Brain microvascular endothelial cell (primary cell): ENCODE data around the gene COX6A1.

Experiments
- DNase-seq: peaks from one replicate; pipeline ENCODE4 v3.0.0-alpha.2; 2020
- H3K27ac ChIP-seq: fragments of 250-450 bp; sonication (Bioruptor Pico); 2 replicates; pipeline ENCODE4 v1.5.1; 2020; ENCODE audit warnings: mild to moderate bottlenecking, moderate library complexity
- H3K27me3 ChIP-seq: fragments of 250-450 bp; sonication (Bioruptor Pico); replicated peaks from 2 replicates; pipeline ENCODE4 v1.5.1; 2020; ENCODE audit warnings: mild to moderate bottlenecking
- H3K36me3 ChIP-seq: fragments of 250-450 bp; sonication (Bioruptor Pico); replicated peaks from 2 replicates; pipeline ENCODE4 v1.5.1; 2020; ENCODE audit warnings: mild to moderate bottlenecking
- H3K4me3 ChIP-seq: 2 replicates; pipeline ENCODE4 v1.5.1; 2011; ENCODE audit warnings: low read depth, mild to moderate bottlenecking, control low read depth, low read length, moderate library complexity
- in situ Hi-C: cut with HindIII; loops from 2 replicates; pipeline ENCODE4 v1.10.0; 2017; ENCODE audit warnings: low sequenced_read_pairs, low pct_ligation_motif_present
- TF ChIP-seq, protein P1 (sequence below): IDR thresholded peaks from 2 replicates; pipeline ENCODE4 v1.5.1; 2011; ENCODE audit warnings: low read depth, mild to moderate bottlenecking, moderate library complexity, low read length, control low read depth, inconsistent platforms; ENCODE audit errors: missing control alignments

Gene COX6A1

DNA sequence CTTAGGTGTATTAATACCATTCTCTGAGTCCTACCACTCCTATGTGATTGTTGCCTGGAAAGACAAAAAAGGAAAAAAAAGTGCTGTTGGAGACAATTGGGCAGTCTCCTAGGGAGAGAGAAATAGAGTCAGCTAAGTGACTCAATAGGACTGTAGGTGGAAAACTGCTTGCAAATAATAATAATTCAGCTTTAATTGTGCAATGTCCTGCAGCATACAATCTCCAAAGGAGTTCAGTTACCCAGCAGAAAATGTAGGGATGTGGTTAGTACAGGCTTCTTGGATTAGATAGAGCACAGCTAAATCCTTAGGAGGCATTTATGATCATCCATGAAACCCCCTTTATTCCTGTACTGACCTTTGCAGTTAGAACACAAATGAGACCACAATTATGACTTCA is 34.6 kb downstream of the COX6A1 start:
- in situ Hi-C loops: no loop called here
- no peak overlapping the region for H3K4me3 ChIP-seq
- no peak for DNase-seq
- H3K27ac ChIP-seq: no peak overlapping the region
- TF ChIP-seq, protein P1, sequence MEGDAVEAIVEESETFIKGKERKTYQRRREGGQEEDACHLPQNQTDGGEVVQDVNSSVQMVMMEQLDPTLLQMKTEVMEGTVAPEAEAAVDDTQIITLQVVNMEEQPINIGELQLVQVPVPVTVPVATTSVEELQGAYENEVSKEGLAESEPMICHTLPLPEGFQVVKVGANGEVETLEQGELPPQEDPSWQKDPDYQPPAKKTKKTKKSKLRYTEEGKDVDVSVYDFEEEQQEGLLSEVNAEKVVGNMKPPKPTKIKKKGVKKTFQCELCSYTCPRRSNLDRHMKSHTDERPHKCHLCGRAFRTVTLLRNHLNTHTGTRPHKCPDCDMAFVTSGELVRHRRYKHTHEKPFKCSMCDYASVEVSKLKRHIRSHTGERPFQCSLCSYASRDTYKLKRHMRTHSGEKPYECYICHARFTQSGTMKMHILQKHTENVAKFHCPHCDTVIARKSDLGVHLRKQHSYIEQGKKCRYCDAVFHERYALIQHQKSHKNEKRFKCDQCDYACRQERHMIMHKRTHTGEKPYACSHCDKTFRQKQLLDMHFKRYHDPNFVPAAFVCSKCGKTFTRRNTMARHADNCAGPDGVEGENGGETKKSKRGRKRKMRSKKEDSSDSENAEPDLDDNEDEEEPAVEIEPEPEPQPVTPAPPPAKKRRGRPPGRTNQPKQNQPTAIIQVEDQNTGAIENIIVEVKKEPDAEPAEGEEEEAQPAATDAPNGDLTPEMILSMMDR: no peak
- H3K36me3 ChIP-seq: no peaks in the 10 kb centered on the region
- H3K27me3 ChIP-seq: no peaks in the 10 kb centered on the region

DNA sequence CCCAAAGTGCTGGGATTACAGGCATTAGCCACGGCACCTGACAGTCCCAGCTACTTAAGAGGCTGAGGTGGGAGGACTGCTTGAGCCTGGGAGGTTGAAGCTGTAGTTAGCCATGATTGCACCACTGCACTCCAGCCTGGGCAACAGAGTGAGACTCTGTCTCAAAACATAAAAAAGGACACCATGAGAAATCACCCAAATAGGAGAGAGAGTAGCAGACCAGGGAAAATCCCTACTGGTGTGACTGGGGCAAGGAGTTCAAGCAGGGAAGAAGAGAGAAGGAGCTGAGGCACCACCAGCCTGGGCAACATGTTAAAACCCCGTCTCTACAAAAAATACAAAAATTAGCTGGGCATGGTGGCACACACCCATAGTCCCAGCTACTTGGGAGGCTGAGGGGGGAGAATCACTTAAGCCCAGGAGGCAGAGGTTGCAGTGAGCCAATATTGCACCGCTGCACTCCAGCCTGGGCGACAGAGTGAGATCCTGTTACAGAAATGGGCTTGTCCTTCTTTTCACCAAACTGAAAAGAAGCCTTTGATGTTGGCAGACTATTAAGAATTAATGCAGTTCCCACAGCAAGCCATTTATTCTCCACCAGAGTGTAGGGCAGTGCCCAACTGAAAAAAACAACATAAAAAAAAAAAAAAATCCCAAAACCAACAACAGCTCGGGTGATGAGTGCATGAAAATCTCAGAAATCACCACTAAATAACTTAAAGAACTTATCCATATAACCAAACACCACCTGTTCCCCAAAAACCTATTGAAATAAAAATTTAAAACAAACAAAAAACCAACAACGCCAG is 36.1 kb downstream of the COX6A1 start:
- in situ Hi-C loops: no loop called here
- Histone ChIP-seq H3K27me3 (no peaks in the 10 kb centered on the region), H3K36me3 (no peaks in the 10 kb centered on the region), H3K4me3 (no peak overlapping the region), H3K27ac (no peak overlapping the region)
- DNase-seq: no peak
- TF ChIP-seq, protein P1: no peak

DNA sequence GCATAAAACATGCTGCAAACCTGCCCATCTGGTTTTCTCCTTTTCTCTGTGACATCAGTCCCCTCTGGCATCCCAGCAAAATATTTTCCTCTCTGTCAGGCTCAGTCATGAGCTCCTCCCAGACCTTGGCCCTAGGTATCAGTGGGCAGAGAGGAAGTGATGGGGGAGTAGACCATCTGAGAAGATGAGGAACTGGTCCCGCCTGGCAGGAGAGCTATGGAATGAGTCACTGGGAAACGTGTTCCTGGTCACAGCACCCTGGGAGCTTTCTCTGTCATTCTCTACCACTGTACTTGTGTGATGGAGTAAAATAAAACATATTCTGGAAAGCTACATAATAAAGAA is 36.7 kb downstream of the COX6A1 start:
- H3K36me3 ChIP-seq: no peaks in the 10 kb centered on the region
- H3K4me3 ChIP-seq: no peak overlapping the region
- DNase-seq: peak; percentile 66
- in situ Hi-C loops: no loop called here
- TF ChIP-seq, protein P1: no peak
- H3K27ac ChIP-seq: no peak overlapping the region
- H3K27me3 ChIP-seq: no peaks in the 10 kb centered on the region

DNA sequence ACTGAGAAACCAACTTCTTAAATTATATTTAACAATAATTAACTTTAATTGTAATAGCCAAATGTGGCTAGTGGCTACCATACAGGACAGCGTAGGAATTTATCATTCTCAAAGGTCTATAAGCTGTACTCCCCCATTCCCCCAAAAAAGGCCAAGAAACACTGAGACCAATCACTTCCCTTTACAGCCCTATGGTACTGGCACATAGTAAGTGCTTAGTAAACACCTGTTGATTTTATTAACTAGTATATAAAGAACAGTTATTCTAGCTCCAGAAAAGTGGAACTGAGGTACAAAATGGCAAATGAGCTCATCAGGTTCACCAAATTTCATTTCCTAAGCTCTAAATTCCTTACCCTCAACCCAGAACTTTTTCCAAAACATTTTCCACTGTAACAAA is 37.7 kb downstream of the COX6A1 start:
- DNase-seq: no peak
- TF ChIP-seq, protein P1: no peak
- H3K4me3 ChIP-seq: no peak overlapping the region
- H3K27me3 ChIP-seq: no peaks in the 10 kb centered on the region
- H3K36me3 ChIP-seq: no peaks in the 10 kb centered on the region
- H3K27ac ChIP-seq: no peak overlapping the region
- in situ Hi-C loops: no loop called here

DNA sequence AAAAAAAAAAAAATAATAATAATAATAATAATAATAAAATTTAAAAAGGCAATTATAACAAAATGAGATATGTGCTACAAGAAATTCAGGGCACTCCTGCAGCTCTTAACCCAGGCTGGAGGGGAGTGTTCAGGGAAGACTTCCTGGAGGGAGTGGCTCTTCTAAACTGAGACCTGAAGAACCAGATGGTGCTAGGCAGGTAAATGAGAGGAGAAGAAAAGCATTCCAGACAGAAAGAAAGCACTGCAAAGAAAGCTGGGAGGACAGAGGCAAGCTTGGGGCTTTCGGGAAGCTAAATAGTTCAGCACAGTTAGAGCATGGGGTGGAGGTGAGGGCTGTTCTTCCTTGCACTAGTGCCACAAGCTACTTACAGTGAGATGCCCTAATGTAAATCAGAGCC is 41.5 kb downstream of the COX6A1 start:
- DNase-seq: no peak
- Histone ChIP-seq H3K36me3 (no peaks in the 10 kb centered on the region), H3K27me3 (no peaks in the 10 kb centered on the region), H3K27ac (no peak overlapping the region), H3K4me3 (no peak overlapping the region)
- TF ChIP-seq, protein P1: no peak
- in situ Hi-C loops: no loop called here

DNA sequence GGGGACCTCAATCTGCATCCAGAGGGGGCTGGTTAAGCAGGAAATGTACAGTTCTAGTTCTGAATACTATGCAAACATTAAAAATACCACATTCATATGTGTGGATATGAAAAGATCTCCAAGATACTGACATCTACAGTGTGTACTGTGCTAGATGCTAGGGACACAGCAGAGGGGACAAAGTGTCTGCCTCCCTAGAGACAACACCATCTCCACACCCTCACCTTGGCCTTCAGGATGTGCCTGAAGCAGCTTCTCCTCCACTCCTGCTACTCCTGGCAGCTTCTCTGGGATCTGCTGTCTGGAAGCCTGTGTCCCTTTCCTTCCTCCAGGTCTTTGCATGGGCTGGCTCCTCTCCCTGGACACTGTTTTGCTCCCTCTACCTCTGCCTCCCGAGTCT is 42.3 kb downstream of the COX6A1 start:
- no peak overlapping the region for H3K4me3 ChIP-seq
- no peaks in the 10 kb centered on the region for H3K36me3 ChIP-seq
- H3K27me3 ChIP-seq: no peaks in the 10 kb centered on the region
- TF ChIP-seq, protein P1: no peak
- in situ Hi-C loops: no loop called here
- DNase-seq: no peak
- H3K27ac ChIP-seq: no peak overlapping the region
